Muscle layer of duodenum (tissue), 2 donors: ENCODE data around the gene P2RX4.
"Not testable (repeated sequence)": the region's sequence is repeated elsewhere in the genome, so short reads cannot be mapped to it uniquely, and the experiment has no call there.

Experiments
- H3K27ac ChIP-seq: one replicate; pipeline ENCODE4 v1.7.0; 2013; ENCODE audit warnings: mild to moderate bottlenecking, low read length
- H3K27me3 ChIP-seq: one replicate; pipeline ENCODE4 v1.7.0; 2013; ENCODE audit warnings: low read depth, mild to moderate bottlenecking, control low read depth, low read length
- H3K36me3 ChIP-seq, 2 donors: one replicate each; pipeline ENCODE4 v1.7.0; 2013; ENCODE audit warnings: low read length in 2 of 2, control low read depth in 1 of 2, mild to moderate bottlenecking in 1 of 2; ENCODE audit not compliant: insufficient read depth in 2 of 2, control insufficient read depth in 1 of 2
- H3K4me1 ChIP-seq, 2 donors: one replicate each; pipeline ENCODE4 v1.7.0; 2013; ENCODE audit warnings: low read length in 2 of 2, mild to moderate bottlenecking in 2 of 2, control low read depth in 1 of 2, moderate library complexity in 1 of 2; ENCODE audit not compliant: insufficient read depth in 2 of 2, control insufficient read depth in 1 of 2
- H3K4me3 ChIP-seq, 2 donors: one replicate each; pipeline ENCODE4 v1.7.0; 2013; ENCODE audit warnings: low read length in 2 of 2, low read depth in 1 of 2, mild to moderate bottlenecking in 1 of 2
- H3K9me3 ChIP-seq, 2 donors: one replicate each; pipeline ENCODE4 v1.7.0; 2013; ENCODE audit warnings: low read length in 2 of 2, control low read depth in 1 of 2, mild to moderate bottlenecking in 1 of 2; ENCODE audit not compliant: control insufficient read depth in 1 of 2
- donor health status: healthy.

Gene P2RX4

GRCh38 chr12:121224591-121224990 lies 14.7 kb downstream of the P2RX4 start:
- no peak overlapping the region for H3K4me3 ChIP-seq
- no peaks in the 10 kb centered on the region for H3K9me3 ChIP-seq
- H3K27ac ChIP-seq: no peak overlapping the region
- H3K4me1 ChIP-seq: no peaks in the 10 kb centered on the region
- peaks cover 9 to 30% of the 10 kb centered on the region in 2 donors for H3K36me3 ChIP-seq
- H3K27me3 ChIP-seq: no peaks in the 10 kb centered on the region

DNA sequence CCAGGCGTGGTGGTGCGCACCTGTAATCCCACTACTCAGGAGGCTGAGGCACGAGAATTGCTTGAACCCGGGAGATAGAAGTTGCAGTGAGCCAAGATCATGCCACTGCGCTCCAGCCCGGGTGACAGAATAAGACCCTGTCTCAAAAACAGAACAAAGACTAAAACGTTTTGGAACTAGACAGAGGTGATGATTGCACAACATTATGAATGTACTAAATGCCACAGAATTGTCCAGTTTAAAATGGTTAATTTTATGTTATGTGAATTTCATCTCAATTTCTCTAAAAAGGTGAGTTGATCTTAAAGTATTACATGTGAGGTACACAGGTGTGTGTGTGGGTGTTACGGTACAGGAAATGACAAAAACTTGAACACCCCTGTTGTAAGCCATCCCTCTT lies 16.5 kb downstream of the P2RX4 start:
- Histone ChIP-seq H3K9me3 (no peaks in the 10 kb centered on the region), H3K4me1 (no peaks in the 10 kb centered on the region), H3K36me3 (peaks cover 9 to 30% of the 10 kb centered on the region in 2 donors), H3K27me3 (no peaks in the 10 kb centered on the region), H3K4me3 (no peak overlapping the region), H3K27ac (no peak overlapping the region)

GRCh38 chr12:121226871-121227270 lies 16.9 kb downstream of the P2RX4 start:
- H3K27ac ChIP-seq, H3K4me3 ChIP-seq, H3K27me3 ChIP-seq, H3K4me1 ChIP-seq, H3K9me3 ChIP-seq: not testable (repeated sequence)
- H3K36me3 ChIP-seq: peaks cover 9 to 27% of the 10 kb centered on the region in 2 donors

- no peak overlapping the region for H3K27ac ChIP-seq
- H3K9me3 ChIP-seq: no peaks in the 10 kb centered on the region
- no peaks in the 10 kb centered on the region for H3K4me1 ChIP-seq
- peaks cover 9 to 24% of the 10 kb centered on the region in 2 donors for H3K36me3 ChIP-seq
- no peak overlapping the region for H3K4me3 ChIP-seq
- no peaks in the 10 kb centered on the region for H3K27me3 ChIP-seq
Measured at GRCh38 chr12:121227294-121227693, 17.4 kb downstream of the P2RX4 start.

- no peak overlapping the region for H3K27ac ChIP-seq
- no peaks in the 10 kb centered on the region for H3K9me3 ChIP-seq
- peaks cover 18 to 22% of the 10 kb centered on the region in 2 donors for H3K36me3 ChIP-seq
- H3K4me3 ChIP-seq: no peak overlapping the region
- no peaks in the 10 kb centered on the region for H3K27me3 ChIP-seq
- no peaks in the 10 kb centered on the region for H3K4me1 ChIP-seq
Measured at GRCh38 chr12:121228919-121229665, 19.2 kb downstream of the P2RX4 start.

DNA sequence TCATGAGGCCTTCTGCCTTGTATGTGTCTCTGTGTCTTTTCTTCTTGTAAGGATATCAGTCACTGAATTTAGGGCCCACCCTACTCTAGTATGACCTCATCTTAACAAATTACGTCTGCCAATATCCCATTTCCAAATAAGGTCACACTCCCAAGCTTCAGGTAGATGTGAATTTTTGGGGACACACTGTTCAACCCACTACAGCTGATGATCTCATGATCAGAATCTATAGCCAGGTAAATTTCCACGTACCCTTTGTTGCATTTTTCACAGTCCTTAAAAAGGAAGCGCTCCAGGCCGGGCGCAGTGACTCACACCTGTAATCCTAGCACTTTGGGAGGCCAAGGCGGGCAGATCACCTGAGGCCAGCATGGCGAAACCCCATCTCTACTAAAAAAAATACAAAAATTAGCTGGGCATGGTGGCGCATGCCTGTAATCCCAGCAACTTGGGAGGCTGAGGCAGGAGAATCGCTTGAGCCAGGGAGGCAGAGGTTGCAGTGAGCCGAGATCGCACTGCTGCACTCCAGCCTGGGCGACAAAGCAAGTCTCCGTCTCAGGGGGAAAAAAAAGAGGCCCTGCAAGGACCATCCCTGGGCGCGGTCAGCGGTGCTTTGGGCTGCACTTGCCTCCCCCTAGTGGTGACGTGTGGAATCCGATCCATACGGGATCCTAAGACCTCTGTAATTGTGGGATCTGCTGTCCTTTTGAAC lies 20.1 kb downstream of the P2RX4 start:
- H3K9me3 ChIP-seq, H3K27me3 ChIP-seq, H3K4me3 ChIP-seq, H3K4me1 ChIP-seq, H3K27ac ChIP-seq: not testable (repeated sequence)
- H3K36me3 ChIP-seq: peaks cover 18 to 25% of the 10 kb centered on the region in 2 donors

- Histone ChIP-seq H3K4me3 (no peak overlapping the region), H3K36me3 (peaks cover 18 to 26% of the 10 kb centered on the region in 2 donors), H3K9me3 (no peaks in the 10 kb centered on the region), H3K27ac (no peak overlapping the region), H3K4me1 (no peaks in the 10 kb centered on the region), H3K27me3 (no peaks in the 10 kb centered on the region)
Measured at GRCh38 chr12:121230538-121230907, 20.6 kb downstream of the P2RX4 start.

DNA sequence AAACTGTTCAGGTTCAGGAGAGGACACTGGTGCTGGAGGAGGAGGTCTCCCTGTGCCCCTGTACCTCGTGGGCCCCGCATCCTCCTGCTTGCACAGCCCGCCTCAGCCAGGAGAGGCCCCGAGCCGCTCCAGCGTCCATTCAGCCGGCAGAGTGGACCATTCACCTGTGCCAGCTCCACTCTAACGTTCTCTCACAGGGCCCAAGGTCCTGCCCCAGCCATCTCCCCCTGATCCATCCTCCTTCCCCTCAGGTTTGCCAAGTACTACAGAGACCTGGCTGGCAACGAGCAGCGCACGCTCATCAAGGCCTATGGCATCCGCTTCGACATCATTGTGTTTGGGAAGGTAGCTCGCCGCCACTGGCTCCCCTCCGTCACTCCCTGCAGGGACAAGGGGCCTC lies 22.2 kb downstream of the P2RX4 start:
- Histone ChIP-seq H3K9me3 (no peaks in the 10 kb centered on the region), H3K27me3 (no peaks in the 10 kb centered on the region), H3K36me3 (peaks cover 23 to 30% of the 10 kb centered on the region in 2 donors)

GRCh38 chr12:121232977-121233627 lies 23.2 kb downstream of the P2RX4 start:
- no peak overlapping the region for H3K27ac ChIP-seq
- peaks cover 25 to 30% of the 10 kb centered on the region in 2 donors for H3K36me3 ChIP-seq
- H3K4me3 ChIP-seq: no peak overlapping the region
- H3K27me3 ChIP-seq: no peaks in the 10 kb centered on the region
- peaks cover 0 to 9% of the 10 kb centered on the region in 2 donors for H3K4me1 ChIP-seq
- H3K9me3 ChIP-seq: no peaks in the 10 kb centered on the region

More for the DNA sequence above, 22.2 kb downstream of the P2RX4 start:
- Histone ChIP-seq H3K27ac (no peak overlapping the region), H3K4me3 (no peak overlapping the region), H3K4me1 (no peaks in the 10 kb centered on the region)

GRCh38 chr12:121233628-121234020 lies 23.7 kb downstream of the P2RX4 start:
- Histone ChIP-seq H3K27ac (no peak overlapping the region), H3K36me3 (peaks cover 23 to 28% of the 10 kb centered on the region in 2 donors), H3K9me3 (no peaks in the 10 kb centered on the region), H3K27me3 (no peaks in the 10 kb centered on the region), H3K4me3 (no peak overlapping the region), H3K4me1 (peaks cover 0 to 14% of the 10 kb centered on the region in 2 donors)

GRCh38 chr12:121236776-121237175 lies 26.8 kb downstream of the P2RX4 start:
- H3K4me3 ChIP-seq: no peak overlapping the region
- peaks cover 0 to 42% of the 10 kb centered on the region in 2 donors for H3K4me1 ChIP-seq
- no peaks in the 10 kb centered on the region for H3K27me3 ChIP-seq
- no peak overlapping the region for H3K27ac ChIP-seq
- H3K36me3 ChIP-seq: peaks cover 21 to 26% of the 10 kb centered on the region in 2 donors
- no peaks in the 10 kb centered on the region for H3K9me3 ChIP-seq
